HG02884 (cell line): ENCODE measurements around the gene POLDIP3.
"Not testable (repeated sequence)": the region's sequence is repeated elsewhere in the genome, so short reads cannot be mapped to it uniquely, and the experiment has no call there.

Experiments used
- ATAC-seq: cut with Tn5 transposase; IDR thresholded peaks from one replicate; pipeline ENCODE4 v1.9.1; 2021; ENCODE audit warnings: mild to moderate bottlenecking, moderate library complexity; ENCODE audit not compliant: unreplicated experiment

POLDIP3 gene

GRCh38 chr22:42587588-42588175 is 27.0 kb downstream of the POLDIP3 start:
- no peak for ATAC-seq

GRCh38 chr22:42586381-42586780 is 28.3 kb downstream of the POLDIP3 start:
- ATAC-seq, result no peak

GRCh38 chr22:42585096-42585495 is 29.6 kb downstream of the POLDIP3 start:
- no peak for ATAC-seq

GRCh38 chr22:42584364-42584940 is 30.2 kb downstream of the POLDIP3 start:
- no peak for ATAC-seq

GRCh38 chr22:42582987-42583386 is 31.7 kb downstream of the POLDIP3 start:
- no peak for ATAC-seq

- no peak for ATAC-seq
Measured at GRCh38 chr22:42581762-42582716, 32.6 kb downstream of the POLDIP3 start.

GRCh38 chr22:42581194-42581761 is 33.4 kb downstream of the POLDIP3 start:
- ATAC-seq, result not testable (repeated sequence)

GRCh38 chr22:42580040-42580439 is 34.6 kb downstream of the POLDIP3 start:
- ATAC-seq, result not testable (repeated sequence)

GRCh38 chr22:42577623-42578240 is 37.0 kb downstream of the POLDIP3 start:
- no peak for ATAC-seq

- ATAC-seq, result not testable (repeated sequence)
Measured at GRCh38 chr22:42577141-42577540, 37.5 kb downstream of the POLDIP3 start.

- not testable (repeated sequence) for ATAC-seq
Measured at GRCh38 chr22:42575996-42576574, 38.6 kb downstream of the POLDIP3 start.

- not testable (repeated sequence) for ATAC-seq
Measured at GRCh38 chr22:42574468-42574867, 40.2 kb downstream of the POLDIP3 start.

GRCh38 chr22:42574046-42574445 is 40.6 kb downstream of the POLDIP3 start:
- ATAC-seq, result not testable (repeated sequence)

GRCh38 chr22:42571068-42571467 is 43.6 kb downstream of the POLDIP3 start:
- ATAC-seq, result not testable (repeated sequence)

- ATAC-seq, result not testable (repeated sequence)
Measured at GRCh38 chr22:42570580-42570979, 44.1 kb downstream of the POLDIP3 start.

GRCh38 chr22:42567950-42568349 is 46.7 kb downstream of the POLDIP3 start:
- ATAC-seq, result not testable (repeated sequence)

GRCh38 chr22:42565956-42566355 is 48.7 kb downstream of the POLDIP3 start:
- ATAC-seq, result no peak

GRCh38 chr22:42564699-42565098 is 50.0 kb downstream of the POLDIP3 start:
- ATAC-seq, result no peak

- not testable (repeated sequence) for ATAC-seq
Measured at GRCh38 chr22:42563943-42564342, 50.7 kb downstream of the POLDIP3 start.

- ATAC-seq, result no peak
Measured at GRCh38 chr22:42562684-42563083, 52.0 kb downstream of the POLDIP3 start.
